Gastroesophageal sphincter (tissue), 3 donors: Measurements from ENCODE around the gene TTLL8.

Experiments used
- POLR2AphosphoS5 ChIP-seq: sonication (generic); formaldehyde crosslinking; IDR thresholded peaks from one replicate; pipeline ENCODE4 v1.6.1; 2017; ENCODE audit warnings: antibody characterized with exemption
- TF ChIP-seq, protein P1 (sequence below), 4 experiments: fragments of 200-600 bp in 2 of 4; fragments of 450-650 bp in 2 of 4; sonication (generic) in 1 of 4; IDR thresholded peaks; one replicate each; pipeline ENCODE4 v1.5.1; 2017 to 2019; ENCODE audit warnings: antibody characterized with exemption in 4 of 4, mild to moderate bottlenecking in 2 of 4, moderate library complexity in 2 of 4

- no peak for TF ChIP-seq POLR2AphosphoS5
- TF ChIP-seq, protein P1, sequence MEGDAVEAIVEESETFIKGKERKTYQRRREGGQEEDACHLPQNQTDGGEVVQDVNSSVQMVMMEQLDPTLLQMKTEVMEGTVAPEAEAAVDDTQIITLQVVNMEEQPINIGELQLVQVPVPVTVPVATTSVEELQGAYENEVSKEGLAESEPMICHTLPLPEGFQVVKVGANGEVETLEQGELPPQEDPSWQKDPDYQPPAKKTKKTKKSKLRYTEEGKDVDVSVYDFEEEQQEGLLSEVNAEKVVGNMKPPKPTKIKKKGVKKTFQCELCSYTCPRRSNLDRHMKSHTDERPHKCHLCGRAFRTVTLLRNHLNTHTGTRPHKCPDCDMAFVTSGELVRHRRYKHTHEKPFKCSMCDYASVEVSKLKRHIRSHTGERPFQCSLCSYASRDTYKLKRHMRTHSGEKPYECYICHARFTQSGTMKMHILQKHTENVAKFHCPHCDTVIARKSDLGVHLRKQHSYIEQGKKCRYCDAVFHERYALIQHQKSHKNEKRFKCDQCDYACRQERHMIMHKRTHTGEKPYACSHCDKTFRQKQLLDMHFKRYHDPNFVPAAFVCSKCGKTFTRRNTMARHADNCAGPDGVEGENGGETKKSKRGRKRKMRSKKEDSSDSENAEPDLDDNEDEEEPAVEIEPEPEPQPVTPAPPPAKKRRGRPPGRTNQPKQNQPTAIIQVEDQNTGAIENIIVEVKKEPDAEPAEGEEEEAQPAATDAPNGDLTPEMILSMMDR (IDR thresholded peaks at IDR 0.05) = peak in 3 of 4 experiments; percentile 89 to 97 (median 89)
Measured at GRCh38 chr22:50030297-50031188, 27.6 kb downstream of the TTLL8 start.
